GM12878 (cell line): Measurements from ENCODE around the gene SPAG16. TPM values are rescaled to one million over a fixed set of nuclear protein-coding genes. Genes with fewer than 3 reads are reported as not detected.

ENCODE experiments used
- CBX3 ChIP-seq: fragments of 200-600 bp; sonication (generic); IDR thresholded peaks from 2 replicates; pipeline ENCODE4 v1.6.1; 2016; ENCODE audit warnings: low read depth, borderline replicate concordance
- MEF2B ChIP-seq: fragments of 450-650 bp; IDR thresholded peaks from 2 replicates; pipeline ENCODE4 v1.6.1; 2018; ENCODE audit warnings: mild to moderate bottlenecking, moderate library complexity; ENCODE audit not compliant: partially characterized antibody, poor library complexity, severe bottlenecking
- MXI1 ChIP-seq: fragments of 150-350 bp; IDR thresholded peaks from 2 replicates; pipeline ENCODE4 v1.6.1; 2011; ENCODE audit warnings: low read depth, mild to moderate bottlenecking, inconsistent platforms, low read length, improper control_type of control experiment
- NFIC ChIP-seq: IDR thresholded peaks from 2 replicates; pipeline ENCODE4 v1.6.1; 2012; ENCODE audit warnings: low read depth, mild to moderate bottlenecking, inconsistent platforms, low read length, moderate library complexity
- NFYB ChIP-seq: IDR thresholded peaks from 2 replicates; pipeline ENCODE4 v1.6.1; 2011; ENCODE audit warnings: low read depth, mild to moderate bottlenecking, low read length, improper control_type of control experiment, moderate library complexity; ENCODE audit not compliant: insufficient read depth
- RB1 ChIP-seq: fragments of 450-650 bp; formaldehyde crosslinking; IDR thresholded peaks from 2 replicates; pipeline ENCODE4 v1.6.1; 2017; ENCODE audit warnings: mild to moderate bottlenecking, borderline replicate concordance
- TBL1XR1 ChIP-seq: IDR thresholded peaks from 2 replicates; pipeline ENCODE4 v1.6.1; 2012; ENCODE audit warnings: low read depth, low read length, improper control_type of control experiment
- TCF12 ChIP-seq: IDR thresholded peaks from 2 replicates; pipeline ENCODE4 v1.6.1; 2011; ENCODE audit warnings: low read depth, mild to moderate bottlenecking, low read length
- polyA plus RNA-seq, 11 experiments: library from polyadenylated mRNA; depleted of rRNA in 4 of 11; unstranded in 6 of 11; stranded (reverse) in 5 of 11; fragments of >200 nt; fragmentation: Nextera tagmentation in 4 of 11; fragmentation: Illumina TruSeq in 1 of 11; extraction: Ambion mirVana in 4 of 11; extraction: Trizol in 1 of 11; gene quantifications; 1 replicate in 1 of 11; 2 replicates in 10 of 11; pipeline versions ENCODE4 v1.2.1 to v1.2.3, GENCODE V29; 2011 to 2016; ENCODE audit warnings: inconsistent platforms in 2 of 11, missing spikeins in 2 of 11, low read depth in 1 of 11
- total RNA-seq, 4 experiments: library from RNA; depleted of rRNA in 3 of 4; stranded (reverse); fragments of >200 nt in 3 of 4; fragmentation: Illumina TruSeq in 1 of 4; extraction: Trizol in 1 of 4; gene quantifications; 2 replicates each; pipeline versions ENCODE4 v1.2.1 to v1.2.3, GENCODE V29; 2013 to 2021
- TF ChIP-seq, protein P1 (sequence below): IDR thresholded peaks from 2 replicates; pipeline ENCODE4 v1.6.1; 2011; ENCODE audit warnings: low read depth, mild to moderate bottlenecking, low read length, moderate library complexity, borderline replicate concordance; ENCODE audit errors: extremely low read depth
- TF ChIP-seq, protein P2 (sequence below): fragments of 450-650 bp; IDR thresholded peaks from 2 replicates; pipeline ENCODE4 v1.6.1; 2017; ENCODE audit warnings: mild to moderate bottlenecking, moderate library complexity

SPAG16 gene
- total and polyA plus RNA-seq, 10 of the 15 experiments (the other 5 are each of a cell fraction or from before 2014, with no cell fraction given) = 6.0 to 25.0 (median 15.2) TPM

DNA sequence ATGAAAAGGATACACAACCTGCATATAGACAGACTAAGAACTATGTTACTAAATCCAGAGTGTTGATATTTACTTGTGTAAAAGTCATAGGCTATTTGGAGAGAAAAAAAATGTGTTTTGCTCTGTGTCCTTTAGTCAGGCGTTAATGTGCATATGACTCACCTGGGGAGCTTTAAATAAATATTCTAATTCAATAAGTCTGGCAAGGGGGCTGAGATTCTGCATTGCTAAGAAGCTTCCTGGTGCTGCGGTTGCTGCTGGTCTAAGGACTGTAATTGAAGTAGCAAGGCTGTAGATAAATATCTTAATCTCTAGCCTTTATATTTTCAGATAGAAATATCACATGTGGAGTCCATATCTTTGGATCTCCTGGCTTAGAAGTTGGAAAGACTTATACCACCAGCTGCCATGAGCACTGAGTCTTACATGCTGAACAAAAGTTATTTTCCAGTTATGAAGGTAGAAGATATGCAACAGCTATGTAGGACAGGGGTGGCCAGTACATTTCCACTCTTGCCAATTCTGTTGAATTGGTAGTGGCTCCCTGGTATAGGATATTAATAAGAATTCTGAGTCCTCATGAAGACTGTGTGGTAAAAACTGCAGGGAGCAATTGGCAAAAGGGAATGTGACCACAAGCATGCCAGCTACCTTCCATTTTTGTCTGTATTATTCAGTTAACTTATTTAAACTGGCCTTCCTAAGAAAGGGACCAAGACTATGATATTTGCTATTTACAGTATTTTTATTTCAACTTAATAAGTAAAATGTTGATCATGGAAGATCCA, 4.8 kb downstream of the SPAG16 start (continued):
- no peak for TF ChIP-seq MEF2B
- TF ChIP-seq RB1 = no peak
- no peak for TF ChIP-seq TBL1XR1
- no peak for TF ChIP-seq NFIC
- TF ChIP-seq, protein P1, sequence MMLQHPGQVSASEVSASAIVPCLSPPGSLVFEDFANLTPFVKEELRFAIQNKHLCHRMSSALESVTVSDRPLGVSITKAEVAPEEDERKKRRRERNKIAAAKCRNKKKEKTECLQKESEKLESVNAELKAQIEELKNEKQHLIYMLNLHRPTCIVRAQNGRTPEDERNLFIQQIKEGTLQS = no peak
- no peak for TF ChIP-seq NFYB
- TF ChIP-seq MXI1 = no peak
- no peak for TF ChIP-seq CBX3
- TF ChIP-seq TCF12 = no peak
- TF ChIP-seq, protein P2, sequence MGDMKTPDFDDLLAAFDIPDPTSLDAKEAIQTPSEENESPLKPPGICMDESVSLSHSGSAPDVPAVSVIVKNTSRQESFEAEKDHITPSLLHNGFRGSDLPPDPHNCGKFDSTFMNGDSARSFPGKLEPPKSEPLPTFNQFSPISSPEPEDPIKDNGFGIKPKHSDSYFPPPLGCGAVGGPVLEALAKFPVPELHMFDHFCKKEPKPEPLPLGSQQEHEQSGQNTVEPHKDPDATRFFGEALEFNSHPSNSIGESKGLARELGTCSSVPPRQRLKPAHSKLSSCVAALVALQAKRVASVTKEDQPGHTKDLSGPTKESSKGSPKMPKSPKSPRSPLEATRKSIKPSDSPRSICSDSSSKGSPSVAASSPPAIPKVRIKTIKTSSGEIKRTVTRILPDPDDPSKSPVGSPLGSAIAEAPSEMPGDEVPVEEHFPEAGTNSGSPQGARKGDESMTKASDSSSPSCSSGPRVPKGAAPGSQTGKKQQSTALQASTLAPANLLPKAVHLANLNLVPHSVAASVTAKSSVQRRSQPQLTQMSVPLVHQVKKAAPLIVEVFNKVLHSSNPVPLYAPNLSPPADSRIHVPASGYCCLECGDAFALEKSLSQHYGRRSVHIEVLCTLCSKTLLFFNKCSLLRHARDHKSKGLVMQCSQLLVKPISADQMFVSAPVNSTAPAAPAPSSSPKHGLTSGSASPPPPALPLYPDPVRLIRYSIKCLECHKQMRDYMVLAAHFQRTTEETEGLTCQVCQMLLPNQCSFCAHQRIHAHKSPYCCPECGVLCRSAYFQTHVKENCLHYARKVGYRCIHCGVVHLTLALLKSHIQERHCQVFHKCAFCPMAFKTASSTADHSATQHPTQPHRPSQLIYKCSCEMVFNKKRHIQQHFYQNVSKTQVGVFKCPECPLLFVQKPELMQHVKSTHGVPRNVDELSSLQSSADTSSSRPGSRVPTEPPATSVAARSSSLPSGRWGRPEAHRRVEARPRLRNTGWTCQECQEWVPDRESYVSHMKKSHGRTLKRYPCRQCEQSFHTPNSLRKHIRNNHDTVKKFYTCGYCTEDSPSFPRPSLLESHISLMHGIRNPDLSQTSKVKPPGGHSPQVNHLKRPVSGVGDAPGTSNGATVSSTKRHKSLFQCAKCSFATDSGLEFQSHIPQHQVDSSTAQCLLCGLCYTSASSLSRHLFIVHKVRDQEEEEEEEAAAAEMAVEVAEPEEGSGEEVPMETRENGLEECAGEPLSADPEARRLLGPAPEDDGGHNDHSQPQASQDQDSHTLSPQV = no peak
